Eye (tissue), 1 donor: ENCODE results near the gene TDRD9.
A peak's percentile ranks its signal among the peaks of the same experiment; 100 is the strongest.

Source experiments
- DNase-seq: peaks from one replicate; pipeline ENCODE4 v3.0.0-alpha.2; 2015

The TDRD9 gene

DNA sequence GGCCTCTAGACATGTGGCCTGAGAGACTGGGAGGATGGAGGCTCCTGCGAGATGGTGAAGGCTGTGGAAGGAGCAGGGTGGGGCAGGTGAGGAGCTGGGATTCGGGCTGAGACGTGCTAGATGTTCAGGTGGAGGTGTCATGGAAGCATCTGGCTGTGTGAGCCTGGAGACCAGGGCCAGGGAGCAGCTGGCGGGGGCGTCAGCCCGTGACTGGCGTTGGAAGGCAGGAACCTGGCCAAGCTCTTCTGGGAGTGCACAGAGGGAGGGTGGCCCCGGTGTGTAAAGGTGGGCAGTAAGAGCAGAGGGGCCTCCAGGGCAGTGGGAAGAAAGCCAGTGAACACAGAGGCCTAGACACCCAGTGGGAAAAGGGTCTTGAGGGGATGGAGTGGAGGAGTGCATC lies 69.1 kb downstream of the TDRD9 start:
- no peak for DNase-seq

DNA sequence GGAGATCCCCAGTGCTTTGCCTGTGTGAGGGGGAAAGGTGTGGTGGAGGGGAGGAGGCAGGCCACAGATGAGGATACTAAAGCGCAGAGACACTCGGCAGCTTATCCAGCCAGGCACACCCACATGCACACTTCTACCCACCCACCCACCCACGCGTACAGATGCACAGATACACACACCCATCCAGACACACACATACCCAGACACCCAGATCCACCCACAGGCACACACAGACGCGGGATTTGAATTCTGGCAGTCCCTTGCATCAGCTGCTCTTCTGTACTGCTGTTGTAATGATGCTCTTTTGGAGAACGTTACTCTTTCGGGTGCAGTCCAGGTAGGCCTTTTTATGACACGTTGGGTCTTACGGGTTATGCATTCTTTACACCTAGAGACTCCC lies 69.8 kb downstream of the TDRD9 start:
- no peak for DNase-seq

DNA sequence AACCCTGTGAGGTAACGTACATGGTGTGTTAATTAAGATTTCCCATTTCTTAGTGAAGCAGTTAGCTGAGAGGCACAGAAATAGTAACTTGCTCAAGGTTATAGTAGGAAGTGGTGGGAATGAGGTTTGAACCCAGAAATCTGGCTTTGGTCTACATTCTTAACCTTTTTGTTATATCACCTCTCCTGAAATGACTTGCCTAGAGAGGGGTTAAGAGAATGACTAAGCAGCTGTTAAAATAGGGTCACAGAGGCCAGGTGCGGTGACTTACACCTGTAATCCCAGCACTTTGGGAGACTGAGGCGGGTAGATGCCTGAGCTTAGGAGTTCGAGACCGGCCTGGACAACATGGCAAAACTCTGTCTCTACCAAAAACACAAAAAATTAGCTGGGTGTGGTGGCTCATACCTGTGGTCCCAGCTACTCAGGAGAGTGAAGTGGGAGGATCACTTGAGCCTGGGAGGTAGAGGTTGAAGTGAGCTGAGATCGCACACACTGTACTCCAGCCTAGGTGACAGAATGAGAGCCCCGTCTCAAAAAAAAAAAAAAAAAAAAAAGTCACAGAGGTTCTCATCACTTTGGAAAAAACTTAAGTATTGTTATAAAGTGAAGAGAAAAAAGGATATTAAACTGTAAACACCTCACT lies 71.7 kb downstream of the TDRD9 start:
- DNase-seq: no peak

DNA sequence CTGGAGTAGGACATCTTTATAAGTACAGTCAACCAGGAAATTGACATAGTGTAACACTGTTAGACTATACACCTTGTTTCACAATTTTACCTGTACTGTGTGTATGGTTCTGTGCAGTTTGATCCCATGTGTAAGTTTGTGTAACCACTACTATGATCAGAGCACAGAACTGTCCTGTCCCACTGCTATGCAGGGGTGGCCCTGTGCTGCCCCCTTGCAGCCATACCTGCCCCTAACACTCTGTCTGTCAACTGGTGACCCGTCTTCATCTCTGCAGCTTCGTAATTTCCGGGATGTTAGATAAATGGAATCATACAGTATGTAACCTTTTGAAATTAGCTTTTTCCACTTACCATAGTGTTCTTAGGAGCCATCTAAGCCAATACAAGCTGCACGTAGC lies 72.7 kb downstream of the TDRD9 start:
- DNase-seq: peak; percentile 24

DNA sequence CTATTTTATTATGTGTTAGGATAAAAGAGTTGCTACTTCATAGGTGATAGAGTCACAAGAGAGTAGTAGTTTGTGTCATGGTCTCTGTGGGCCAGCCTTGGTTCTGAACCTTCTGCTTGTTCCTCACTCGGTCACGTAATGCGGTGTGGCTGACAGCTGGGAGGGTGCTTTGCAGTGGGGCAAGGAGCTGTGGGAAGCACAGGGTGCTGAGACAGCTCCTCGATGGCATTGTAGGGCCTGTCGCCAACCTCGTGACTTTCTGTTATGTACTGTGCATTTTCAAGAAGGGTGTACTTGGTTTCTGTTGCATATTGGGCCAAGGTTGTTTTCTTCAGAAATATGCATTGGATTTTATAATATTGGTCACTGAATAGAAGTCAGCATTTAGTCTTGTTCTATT lies 75.4 kb downstream of the TDRD9 start:
- DNase-seq: no peak

DNA sequence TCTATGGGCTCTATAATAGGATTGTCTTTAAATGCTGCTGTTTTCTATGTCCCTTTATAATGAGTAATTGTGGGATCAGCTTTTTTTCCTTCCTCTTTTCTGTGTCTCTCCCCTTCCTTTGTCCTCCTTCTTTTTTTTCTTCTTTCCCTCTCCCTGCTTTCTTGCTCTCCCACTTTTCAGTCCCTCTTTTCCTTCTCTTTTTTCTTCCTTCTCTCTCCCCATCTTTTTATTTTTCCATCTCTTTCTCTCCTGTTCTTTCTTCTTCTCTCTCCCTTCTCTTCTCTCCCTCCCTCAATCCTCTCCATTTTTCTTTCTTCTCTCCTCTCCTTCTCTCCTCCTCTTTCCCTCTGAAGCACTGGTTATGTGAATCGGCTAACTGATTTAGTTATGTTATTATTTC lies 76.6 kb downstream of the TDRD9 start:
- no peak for DNase-seq

DNA sequence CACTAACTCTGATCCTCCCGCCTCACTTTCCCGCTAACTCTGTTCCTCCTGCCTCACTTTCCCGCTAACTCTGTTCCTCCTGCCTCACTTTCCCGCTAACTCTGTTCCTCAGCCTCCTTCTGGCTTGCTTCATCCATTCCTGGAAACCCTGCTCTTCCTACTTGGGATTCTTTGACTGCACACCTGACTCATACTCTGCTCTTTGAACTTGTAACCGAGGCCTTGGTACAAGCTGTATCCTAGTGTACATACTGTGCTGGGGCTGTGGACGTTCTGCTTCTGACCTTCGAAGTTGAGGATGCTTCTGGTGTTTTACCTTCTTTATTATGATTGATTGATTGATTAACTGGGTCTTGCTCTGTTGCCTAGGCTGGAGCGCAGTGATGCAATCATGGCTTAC lies 77.2 kb downstream of the TDRD9 start:
- no peak for DNase-seq

DNA sequence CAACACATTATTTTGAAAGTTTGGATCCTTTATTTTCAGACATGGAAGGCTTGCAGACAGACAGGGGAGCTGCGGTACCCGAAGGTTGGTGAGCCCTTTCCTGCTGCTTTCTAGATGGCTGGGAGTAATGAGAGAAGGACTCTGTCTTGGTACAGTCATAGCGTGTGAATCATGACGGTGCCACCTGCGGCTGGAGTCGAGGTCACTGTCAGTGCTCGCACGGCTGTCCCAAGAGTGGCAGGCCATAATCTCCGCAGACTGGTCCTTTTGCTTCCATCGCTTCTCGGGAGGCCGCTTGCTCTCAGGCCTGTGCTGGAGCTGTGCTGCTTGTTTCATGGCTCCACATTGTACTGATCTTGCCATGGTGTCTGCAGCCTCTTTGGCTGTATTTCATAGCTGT lies 78.9 kb downstream of the TDRD9 start:
- DNase-seq: no peak

DNA sequence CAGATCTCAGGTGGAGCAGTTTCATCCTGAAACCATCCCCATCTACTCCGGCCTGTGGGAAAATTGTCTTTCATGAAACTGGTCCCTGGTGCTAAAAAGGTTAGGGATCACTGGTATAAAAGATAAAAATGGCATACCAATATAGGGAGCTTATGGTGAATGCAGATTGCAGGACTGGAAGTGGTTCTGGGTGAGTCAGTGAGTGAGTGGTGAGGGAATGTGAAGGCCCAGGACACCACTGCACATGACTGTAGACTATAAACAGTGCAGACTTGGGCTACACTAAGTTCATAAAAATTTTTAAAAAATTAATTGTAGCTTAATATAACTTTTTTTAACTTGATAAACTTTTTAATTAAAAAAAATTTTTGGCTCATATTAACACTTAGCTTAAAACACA lies 81.0 kb downstream of the TDRD9 start:
- DNase-seq: no peak

DNA sequence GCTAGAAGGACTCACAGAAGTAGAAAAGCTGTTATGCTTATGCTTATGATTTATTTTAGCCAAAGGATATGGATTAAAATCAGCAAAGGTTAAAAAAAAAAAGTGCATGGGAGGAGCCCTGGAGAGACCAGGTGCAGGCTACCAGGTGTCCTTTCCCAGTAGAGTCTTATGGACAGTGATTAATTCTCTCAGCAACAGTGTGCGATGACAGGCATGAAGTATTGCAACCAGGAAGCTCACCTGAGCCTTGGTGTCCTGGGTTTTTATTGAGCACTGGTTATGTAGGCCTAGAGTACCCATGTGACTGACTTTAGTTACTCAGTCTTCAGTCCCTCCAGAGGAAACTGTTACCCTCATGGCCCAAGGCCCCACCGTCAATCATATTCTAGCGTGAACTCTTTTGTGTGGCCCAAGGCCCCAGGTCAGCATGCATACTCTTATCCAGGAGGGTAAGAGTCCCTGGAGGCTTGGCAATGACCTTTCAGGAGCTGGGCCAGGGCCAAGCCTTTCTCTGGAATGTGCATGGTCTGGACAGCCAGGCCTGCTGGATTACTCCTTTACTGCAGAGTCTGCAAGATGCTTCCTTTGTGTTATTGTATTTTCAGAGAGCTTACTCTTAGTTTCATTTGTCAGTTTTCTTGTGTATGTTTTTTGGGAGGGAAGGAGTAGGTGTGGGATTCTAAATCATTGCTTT lies 83.7 kb downstream of the TDRD9 start:
- DNase-seq: no peak

DNA sequence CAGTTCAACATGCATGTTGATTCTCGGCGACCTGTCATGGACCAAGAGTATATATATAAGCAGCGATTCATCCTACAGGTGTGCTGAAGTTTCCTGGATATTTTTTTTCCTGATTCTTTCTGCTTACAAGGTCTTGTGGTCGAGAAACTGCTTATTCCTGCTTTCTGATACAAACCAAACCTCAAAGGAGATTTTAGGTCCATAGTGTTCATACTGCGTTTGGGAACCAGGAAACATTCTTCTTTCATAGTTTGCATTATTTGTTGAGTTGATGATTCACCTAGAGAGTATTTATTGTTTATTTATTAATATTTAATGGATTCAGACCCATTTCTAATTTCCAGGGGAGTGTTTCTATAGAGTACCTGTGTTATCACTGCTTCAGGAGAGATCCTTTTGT lies 86.5 kb downstream of the TDRD9 start:
- DNase-seq: no peak

DNA sequence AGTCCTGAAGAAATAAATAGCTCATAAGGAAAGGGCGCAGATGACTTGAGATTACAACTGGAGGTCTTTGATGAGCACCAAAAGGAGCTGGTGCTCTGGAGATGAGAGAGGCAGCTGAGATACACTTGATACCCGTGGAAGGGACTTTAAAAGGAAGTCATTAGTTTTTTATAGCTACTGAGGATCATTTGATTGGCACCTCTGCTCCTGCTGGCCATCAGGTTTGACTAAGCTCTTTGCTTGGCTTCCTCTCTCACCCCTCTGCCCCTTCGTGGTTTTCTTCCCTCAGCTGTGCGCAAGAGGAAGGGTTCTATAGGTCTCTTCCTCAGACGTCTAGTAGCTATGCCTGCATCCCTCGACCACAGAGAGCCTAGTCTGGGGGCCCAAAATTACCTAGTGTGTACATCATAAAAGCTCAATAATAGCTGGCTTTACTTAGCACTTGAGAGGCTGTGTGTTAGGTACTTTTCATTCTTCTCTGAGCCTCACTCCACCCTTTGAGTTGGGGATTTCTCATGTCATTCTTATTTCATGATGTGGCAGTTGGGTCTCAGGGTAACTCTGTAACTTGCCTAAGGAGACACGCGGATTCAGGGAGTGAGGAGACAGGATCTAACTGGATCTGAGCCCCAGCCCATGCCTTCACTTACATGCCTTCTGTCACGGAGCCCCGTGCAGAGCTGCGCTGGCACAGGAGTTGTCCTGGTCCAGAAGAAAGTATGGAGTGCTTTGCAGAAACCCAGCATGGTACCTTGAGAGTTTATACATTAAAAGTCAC lies 88.8 kb downstream of the TDRD9 start:
- no peak for DNase-seq

DNA sequence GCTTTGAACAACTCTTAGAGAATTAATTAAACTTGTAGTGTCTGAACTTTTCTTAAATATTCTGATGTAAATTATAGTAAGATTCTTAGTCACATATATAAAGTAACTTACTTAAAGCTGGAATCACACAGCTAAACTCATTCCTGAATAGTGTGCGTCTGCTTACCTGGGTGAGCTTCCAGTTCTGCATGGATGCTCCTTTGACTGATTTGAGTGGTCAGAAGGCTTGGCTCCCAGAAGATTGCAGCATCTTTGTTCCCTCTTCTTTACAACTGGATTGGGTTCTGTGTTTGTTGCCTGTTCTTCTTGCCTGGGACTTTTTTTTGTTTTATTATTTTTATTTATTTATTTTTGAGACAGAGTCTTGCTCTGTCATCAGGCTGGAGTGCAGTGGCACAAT lies 90.8 kb downstream of the TDRD9 start:
- peak; percentile 38 for DNase-seq

DNA sequence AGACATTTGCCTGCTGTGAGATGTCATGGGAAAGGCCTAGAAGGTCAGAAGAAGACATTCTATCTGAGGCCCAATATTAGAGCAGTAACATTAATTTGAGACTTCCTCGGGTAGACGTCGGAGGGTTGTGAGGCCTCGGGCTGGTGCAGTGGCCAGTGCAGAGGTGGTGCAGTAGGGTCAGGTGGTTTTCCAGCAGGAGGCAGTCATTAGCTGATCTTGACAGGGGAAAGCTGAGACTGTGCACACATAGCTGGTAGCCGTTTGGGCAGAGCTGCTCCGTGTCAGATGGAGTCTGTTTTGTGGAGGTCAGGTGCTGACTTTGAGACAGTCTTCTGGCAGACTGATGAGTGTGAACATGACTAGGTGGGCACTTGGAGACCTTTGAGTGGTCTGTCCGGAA lies 91.5 kb downstream of the TDRD9 start:
- no peak for DNase-seq

DNA sequence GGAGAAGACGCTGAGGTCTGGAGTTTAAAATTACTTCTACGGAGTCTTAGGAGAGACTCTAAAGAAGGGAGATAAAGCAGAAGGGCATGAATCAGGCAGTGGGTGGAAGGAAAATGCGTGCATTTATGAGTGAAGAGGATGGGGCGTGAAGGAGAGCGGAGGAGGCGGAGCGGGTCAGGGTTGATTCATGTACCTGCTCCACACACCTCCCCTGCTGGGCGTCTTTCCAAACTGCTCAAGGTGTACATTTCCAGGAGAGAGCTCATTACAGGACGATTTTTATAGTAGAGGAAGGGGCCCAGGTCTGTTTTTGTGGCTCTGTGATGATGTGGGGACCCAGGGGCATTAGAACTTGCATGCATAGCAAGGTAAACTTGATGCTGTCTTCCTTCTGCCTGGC lies 92.2 kb downstream of the TDRD9 start:
- no peak for DNase-seq

DNA sequence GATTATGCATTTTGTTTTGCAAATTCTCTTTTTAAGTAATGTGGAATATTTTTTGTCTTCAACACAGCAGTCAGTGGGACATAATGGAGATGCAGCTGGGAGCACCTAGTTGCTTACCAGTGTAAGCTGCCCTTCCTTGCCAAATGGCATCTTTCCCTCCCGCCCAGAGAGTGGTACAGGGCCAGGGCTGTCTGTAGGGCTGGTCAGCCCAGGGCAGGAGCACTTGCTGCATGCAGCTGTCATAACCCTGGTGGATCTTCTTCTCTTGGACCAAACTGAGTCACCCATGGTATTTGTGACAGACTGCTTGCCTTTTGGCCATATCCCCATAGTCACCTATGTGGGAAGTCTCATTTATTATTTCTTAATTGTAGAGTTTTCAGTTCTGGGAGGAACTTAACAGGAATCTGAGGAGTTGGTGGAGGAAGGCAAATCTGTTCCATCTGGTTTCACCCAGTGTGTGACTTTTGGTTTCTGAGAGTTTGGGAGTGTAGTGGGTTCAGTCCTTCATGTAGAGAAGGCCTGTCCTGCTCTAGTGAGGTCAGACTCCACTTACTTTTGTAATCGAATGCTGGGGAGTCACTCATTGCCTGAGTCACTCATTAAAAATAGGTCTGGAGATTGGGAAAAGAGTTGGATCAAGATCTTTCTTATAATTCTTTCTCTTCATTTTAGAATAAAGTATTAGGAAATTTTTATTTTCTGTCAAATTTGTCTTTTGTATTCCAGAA lies 95.2 kb downstream of the TDRD9 start:
- DNase-seq: no peak

DNA sequence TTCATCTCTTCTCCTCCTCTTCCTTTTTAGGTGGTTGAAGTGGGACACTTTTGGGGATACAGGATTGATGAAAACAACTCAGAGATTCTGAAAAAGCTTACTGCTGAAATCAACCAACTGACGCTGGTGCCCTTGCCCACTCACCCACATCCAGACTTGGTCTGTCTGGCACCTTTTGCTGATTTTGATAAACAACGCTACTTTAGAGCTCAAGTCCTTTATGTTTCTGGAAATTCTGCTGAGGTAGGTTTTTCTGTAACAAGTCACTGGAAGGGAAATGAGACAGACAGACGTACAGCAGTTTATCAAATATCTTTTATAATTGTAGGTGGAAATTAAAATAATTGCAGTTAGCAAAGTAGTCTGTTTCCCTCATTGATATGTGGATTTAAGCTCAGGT lies 97.3 kb downstream of the TDRD9 start:
- DNase-seq: no peak

DNA sequence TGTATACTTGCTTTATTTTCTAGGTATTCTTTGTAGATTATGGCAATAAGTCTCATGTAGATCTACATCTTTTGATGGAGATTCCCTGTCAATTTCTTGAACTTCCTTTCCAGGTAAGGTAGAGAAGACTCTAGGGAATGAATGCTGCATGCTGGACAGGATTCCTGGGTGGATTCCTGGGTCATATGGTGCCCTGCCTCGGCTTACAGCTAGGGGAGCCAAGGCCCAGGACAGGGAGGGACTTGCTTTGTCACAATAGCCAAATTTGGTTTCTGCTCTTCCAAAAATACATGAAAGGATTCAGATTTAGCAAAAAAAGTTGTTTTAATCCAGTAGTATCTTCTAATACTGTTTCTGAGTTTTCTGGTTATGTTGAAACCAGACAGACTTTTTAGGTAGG lies 97.8 kb downstream of the TDRD9 start:
- no peak for DNase-seq

DNA sequence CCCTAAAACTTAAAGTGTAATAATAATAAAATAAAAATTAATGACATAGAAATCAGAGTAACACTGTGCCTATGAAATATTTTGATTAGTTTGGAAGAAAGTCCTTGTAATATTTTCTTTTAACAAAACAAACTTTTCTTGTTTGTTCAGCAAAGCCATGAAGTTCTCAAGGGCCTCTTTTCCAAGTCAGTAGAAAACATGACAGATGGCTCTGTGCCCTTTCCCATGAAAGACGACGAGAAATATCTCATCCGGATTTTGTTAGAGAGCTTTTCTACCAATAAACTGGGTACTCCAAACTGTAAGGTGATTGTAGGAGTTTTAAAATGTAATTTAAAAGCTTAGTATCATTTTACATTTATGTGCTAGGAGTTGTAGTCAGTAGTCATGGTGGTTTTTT lies 102.7 kb downstream of the TDRD9 start:
- no peak for DNase-seq

DNA sequence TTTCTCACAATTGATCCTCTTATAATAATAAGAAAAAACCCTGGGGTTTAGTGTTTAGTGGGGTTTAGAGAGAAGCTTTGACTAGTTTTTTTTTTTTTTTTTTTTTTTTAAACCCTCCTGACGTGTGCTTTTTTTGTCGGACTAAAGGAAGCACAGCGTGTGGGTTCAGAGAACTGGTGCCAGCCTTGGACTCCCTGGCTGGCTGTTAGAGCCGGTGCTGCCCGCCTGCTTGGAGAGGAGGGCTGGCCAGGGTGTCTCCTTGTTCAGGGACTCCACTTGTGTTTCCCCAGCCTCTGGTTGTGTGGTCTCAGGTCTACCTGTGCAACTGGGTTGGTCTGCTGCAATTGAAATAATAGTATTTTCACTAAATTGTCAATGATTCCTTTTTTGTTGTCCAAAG lies 103.1 kb downstream of the TDRD9 start:
- no peak for DNase-seq

DNA sequence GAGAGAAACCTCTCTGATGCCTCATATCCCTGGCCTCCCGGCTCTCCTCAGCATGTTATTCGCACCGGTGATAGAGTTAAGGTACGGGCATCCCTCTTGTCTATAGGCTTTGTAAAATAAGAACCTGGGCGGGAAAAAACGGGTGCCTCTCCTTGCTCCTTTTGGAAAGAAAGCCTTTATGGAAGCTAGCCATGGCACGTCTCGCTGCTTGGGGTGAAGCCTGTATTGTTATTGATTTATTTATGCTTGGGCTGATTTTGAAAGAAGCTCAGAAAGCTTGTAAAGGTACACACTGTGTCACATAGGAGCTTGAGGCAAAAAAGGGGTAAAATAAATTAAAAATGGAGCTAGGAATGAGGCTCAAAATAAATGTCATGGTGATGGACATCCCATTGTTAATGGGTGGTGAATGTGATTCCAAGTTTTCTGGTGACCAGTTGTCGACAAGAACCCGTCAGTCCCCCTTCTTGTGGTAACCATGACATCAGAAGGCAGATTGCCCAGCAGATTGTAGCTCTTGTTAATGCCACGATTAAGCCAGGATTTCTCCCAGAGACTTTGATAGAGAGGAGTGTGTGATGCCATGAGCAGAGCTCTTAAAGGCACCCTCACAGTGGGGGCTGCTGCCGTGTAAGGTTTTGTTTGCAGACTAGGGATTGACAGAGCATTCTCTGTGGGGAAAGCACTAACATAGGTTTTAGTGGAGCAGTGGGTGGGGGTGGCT lies 106.9 kb downstream of the TDRD9 start:
- DNase-seq: peak; percentile 59

DNA sequence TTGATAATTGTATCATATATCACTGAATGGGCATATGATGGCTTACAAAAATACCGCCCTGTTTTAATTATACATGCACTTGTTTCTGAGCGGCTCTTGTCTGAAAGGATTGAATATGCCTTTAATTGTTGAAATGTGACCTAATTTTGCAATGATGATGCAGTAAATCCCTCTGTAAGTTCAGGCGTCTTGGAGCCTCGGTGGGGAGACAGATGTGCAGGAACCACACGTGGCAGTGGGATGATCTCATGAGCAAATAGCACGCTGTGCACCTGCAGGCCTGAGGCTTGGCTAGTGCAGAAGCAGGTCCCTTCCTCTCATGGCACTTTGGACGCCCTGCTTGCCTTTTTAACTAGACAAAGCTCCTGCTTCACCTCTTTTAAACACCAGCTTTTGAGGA lies 108.0 kb downstream of the TDRD9 start:
- DNase-seq: peak; percentile 56

DNA sequence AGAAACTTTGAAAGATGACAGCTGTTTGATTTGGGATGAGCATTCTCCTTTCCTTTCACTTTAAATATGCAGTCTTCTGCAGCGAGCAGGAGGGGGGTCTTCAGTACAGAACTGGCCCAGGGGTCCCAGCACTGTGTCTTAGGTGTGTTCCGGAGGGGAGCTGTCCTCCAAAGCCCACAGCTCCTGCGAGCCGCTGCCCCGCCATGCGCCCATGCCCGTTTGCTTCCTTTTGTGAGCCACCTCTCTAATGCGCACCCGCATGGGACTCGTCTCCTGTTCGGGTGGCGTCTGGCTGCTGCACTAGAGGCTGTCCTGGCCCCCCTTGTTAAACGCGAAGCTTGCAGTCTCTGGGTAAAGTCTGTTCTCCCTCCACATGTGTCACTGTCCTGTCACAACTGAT lies 108.8 kb downstream of the TDRD9 start:
- DNase-seq: no peak
